Keratinocyte (primary cell): ENCODE data around the gene POLR2C.

Experiments used
- CTCF ChIP-seq, 3 experiments: IDR thresholded peaks in 1 of 3; conservative IDR thresholded peaks in 1 of 3; optimal IDR thresholded peaks in 1 of 3; 2 replicates in 2 of 3; 3 replicates in 1 of 3; pipeline versions ENCODE3 to v1.5.1; 2011; ENCODE audit warnings: low read length in 3 of 3, mild to moderate bottlenecking in 3 of 3, moderate library complexity in 2 of 3, control low read depth in 1 of 3, inconsistent platforms in 1 of 3; ENCODE audit not compliant: insufficient read depth in 2 of 3; ENCODE audit errors: extremely low read depth in 1 of 3
- EZH2 ChIP-seq: IDR thresholded peaks from one replicate; pipeline ENCODE4 v1.6.1; 2012; ENCODE audit warnings: inconsistent platforms, mild to moderate bottlenecking, low read length, moderate library complexity

- no peak for TF ChIP-seq EZH2
- no peak for TF ChIP-seq CTCF (optimal IDR thresholded peaks at IDR 0.05 in 1 of 3, IDR thresholded peaks at IDR 0.05 in 1 of 3, conservative IDR thresholded peaks at IDR 0.05 in 1 of 3; ENCODE audit: extremely low read depth in 1 of 3, insufficient read depth in 2 of 3, low read length in 3 of 3)
Measured at GRCh38 chr16:57413733-57414132, 48.7 kb upstream of the POLR2C start.
